Measurements from ENCODE around the gene C11orf71.

- no peak for TF ChIP-seq CTCF (IDR thresholded peaks at IDR 0.05; ENCODE audit: insufficient read depth, low read length, poor library complexity, severe bottlenecking)
- no peak for TF ChIP-seq EZH2phosphoT487 (conservative IDR thresholded peaks at IDR 0.05; ENCODE audit: low read length)
These were observed 32.6 kb upstream of the C11orf71 start for GRCh38 chr11:114432893-114433292.
